ENCODE measurements around the gene ARAP1.

- TF ChIP-seq, protein P1, sequence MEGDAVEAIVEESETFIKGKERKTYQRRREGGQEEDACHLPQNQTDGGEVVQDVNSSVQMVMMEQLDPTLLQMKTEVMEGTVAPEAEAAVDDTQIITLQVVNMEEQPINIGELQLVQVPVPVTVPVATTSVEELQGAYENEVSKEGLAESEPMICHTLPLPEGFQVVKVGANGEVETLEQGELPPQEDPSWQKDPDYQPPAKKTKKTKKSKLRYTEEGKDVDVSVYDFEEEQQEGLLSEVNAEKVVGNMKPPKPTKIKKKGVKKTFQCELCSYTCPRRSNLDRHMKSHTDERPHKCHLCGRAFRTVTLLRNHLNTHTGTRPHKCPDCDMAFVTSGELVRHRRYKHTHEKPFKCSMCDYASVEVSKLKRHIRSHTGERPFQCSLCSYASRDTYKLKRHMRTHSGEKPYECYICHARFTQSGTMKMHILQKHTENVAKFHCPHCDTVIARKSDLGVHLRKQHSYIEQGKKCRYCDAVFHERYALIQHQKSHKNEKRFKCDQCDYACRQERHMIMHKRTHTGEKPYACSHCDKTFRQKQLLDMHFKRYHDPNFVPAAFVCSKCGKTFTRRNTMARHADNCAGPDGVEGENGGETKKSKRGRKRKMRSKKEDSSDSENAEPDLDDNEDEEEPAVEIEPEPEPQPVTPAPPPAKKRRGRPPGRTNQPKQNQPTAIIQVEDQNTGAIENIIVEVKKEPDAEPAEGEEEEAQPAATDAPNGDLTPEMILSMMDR (IDR thresholded peaks at IDR 0.05) = no peak
- TF ChIP-seq POLR2A (IDR thresholded peaks at IDR 0.05) = no peak
These were observed 72.3 kb downstream of the ARAP1 start for GRCh38 chr11:72679869-72680268.
